ENCODE measurements around the gene TXNDC12.

DNA sequence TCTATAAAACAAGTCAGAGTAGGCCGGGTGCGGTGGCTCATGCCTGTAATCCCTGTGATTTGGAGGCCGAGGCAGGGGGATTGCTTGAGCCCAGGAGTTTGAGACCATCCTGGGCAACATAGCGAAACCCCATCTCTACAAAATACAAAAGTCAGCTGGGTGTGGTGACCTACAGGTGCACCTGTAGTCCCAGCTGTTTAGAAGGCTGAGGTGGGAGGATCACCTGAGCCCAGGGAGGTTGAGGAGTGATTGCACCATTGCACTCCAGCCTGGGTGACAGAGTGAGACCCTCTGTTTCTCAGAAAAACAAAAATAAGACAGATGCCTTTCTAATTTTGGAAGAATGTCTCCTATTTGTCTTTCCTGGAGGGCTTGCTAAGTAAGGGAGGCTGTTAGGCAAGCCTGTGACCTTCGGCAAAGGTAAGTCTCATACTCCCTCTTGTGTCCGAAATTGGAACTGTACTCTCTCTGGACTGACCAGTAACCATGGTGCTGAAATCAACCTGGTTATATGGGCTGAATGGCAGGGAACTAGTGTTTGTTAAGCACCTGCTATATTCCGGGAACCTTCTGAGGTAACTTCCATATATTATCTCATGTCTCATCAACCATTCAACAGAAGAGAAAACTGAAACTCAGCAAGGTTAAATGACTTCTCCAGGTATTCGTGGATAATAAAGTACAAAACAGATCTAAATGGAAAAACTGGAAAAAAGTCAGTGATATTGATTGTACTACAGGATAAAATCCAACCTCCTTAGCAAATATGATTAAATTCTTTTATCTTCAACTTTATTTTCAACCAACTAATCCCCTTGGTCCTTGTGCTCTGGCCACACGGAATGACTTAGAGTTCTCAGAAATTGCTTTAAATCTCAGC is 52.7 kb downstream of the TXNDC12 start:
- TF ChIP-seq, protein P1, sequence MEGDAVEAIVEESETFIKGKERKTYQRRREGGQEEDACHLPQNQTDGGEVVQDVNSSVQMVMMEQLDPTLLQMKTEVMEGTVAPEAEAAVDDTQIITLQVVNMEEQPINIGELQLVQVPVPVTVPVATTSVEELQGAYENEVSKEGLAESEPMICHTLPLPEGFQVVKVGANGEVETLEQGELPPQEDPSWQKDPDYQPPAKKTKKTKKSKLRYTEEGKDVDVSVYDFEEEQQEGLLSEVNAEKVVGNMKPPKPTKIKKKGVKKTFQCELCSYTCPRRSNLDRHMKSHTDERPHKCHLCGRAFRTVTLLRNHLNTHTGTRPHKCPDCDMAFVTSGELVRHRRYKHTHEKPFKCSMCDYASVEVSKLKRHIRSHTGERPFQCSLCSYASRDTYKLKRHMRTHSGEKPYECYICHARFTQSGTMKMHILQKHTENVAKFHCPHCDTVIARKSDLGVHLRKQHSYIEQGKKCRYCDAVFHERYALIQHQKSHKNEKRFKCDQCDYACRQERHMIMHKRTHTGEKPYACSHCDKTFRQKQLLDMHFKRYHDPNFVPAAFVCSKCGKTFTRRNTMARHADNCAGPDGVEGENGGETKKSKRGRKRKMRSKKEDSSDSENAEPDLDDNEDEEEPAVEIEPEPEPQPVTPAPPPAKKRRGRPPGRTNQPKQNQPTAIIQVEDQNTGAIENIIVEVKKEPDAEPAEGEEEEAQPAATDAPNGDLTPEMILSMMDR (IDR thresholded peaks at IDR 0.05) = peak in 2 of 3 experiments; percentile 83 to 90
- no peak for TF ChIP-seq POLR2A (IDR thresholded peaks at IDR 0.05; ENCODE audit: low read depth)
